ENCODE measurements around the gene SVOP. TPM values are rescaled to one million over a fixed set of nuclear protein-coding genes. Genes with fewer than 3 reads are reported as not detected.

SVOP gene
- total RNA-seq, 1 donor from 2014 or later: 2.6 TPM

DNA sequence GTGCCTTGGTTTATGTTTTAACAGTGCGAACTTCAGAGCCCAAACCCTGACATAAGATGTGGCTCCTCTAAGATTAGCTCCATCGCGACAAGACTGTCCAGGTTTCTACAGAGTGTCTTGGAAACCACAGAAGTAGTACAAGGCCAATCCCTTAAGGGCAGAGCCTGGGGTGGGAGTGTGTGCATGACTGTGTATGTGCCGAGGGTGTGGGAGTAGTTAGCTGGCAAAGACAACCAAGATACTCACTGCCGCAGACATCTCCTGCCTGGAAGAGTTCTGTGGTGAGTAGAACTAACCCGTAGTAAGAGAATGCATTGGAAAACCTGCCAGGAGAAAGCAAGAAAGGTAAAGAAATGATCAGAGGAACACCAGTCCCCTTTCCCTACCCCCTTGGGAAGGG lies 86.9 kb downstream of the SVOP start:
- no peak overlapping the region for H3K4me3 ChIP-seq
- intact Hi-C loops (cut with micrococcal nuclease): no loop called here
- H3K36me3 ChIP-seq: no peaks in the 10 kb centered on the region
- DNase-seq: no peak
- no peaks in the 10 kb centered on the region for H3K9me3 ChIP-seq (replicated peaks)
- H3K27ac ChIP-seq (replicated peaks): no peak overlapping the region
- H3K27me3 ChIP-seq (ENCODE audit: low read depth): no peaks in the 10 kb centered on the region
- no peaks in the 10 kb centered on the region for H3K4me1 ChIP-seq
- TF ChIP-seq, protein P1, sequence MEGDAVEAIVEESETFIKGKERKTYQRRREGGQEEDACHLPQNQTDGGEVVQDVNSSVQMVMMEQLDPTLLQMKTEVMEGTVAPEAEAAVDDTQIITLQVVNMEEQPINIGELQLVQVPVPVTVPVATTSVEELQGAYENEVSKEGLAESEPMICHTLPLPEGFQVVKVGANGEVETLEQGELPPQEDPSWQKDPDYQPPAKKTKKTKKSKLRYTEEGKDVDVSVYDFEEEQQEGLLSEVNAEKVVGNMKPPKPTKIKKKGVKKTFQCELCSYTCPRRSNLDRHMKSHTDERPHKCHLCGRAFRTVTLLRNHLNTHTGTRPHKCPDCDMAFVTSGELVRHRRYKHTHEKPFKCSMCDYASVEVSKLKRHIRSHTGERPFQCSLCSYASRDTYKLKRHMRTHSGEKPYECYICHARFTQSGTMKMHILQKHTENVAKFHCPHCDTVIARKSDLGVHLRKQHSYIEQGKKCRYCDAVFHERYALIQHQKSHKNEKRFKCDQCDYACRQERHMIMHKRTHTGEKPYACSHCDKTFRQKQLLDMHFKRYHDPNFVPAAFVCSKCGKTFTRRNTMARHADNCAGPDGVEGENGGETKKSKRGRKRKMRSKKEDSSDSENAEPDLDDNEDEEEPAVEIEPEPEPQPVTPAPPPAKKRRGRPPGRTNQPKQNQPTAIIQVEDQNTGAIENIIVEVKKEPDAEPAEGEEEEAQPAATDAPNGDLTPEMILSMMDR (IDR thresholded peaks at IDR 0.05; ENCODE audit: borderline replicate concordance): no peak

DNA sequence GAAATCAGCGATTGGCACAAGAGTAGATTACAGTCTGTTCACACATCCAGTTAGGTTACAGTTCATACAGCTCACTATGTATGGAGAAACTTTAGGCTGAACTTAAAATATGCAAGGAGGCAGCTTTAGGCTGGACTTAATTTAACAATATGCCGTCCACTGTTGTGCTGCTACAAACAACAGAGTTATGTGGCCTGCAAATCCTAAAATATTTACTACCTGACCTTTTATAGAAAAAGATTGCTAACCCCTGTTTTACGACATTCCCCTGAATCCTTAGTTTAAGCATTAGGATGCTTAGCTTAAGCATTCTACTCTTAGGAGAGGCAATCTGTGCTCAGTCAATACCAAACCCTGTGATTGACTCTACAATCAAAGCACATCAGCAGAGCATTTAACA lies 90.1 kb downstream of the SVOP start:
- intact Hi-C loops (cut with micrococcal nuclease): no loop called here
- no peaks in the 10 kb centered on the region for H3K36me3 ChIP-seq
- H3K4me3 ChIP-seq: no peak overlapping the region

DNA sequence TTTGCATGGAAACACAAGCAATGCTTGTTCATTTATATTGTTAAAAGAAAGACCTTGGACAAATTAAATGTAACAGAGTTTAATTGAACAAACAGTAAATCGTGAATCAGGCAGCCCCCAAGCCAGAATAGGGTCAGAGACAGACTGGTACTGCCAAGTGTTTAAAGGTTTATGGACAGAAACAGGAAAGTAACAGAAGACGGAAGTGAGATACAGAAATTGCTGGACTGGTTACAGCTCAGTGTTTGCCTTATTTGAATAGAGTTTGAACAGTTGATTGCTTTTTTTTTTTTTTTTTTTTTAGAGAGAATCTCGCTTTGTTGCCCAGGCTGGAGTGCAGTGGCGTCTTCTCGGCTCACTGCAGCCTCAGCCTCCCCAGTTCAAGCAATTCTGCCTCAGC lies 90.7 kb downstream of the SVOP start:
- no peak for DNase-seq
- TF ChIP-seq, protein P1 (IDR thresholded peaks at IDR 0.05; ENCODE audit: borderline replicate concordance): no peak
- Histone ChIP-seq H3K36me3 (no peaks in the 10 kb centered on the region), H3K27me3 (ENCODE audit: low read depth) (no peaks in the 10 kb centered on the region), H3K4me1 (no peaks in the 10 kb centered on the region), H3K27ac (replicated peaks) (no peak overlapping the region), H3K9me3 (replicated peaks) (peaks cover 7% of the 10 kb centered on the region), H3K4me3 (no peak overlapping the region)
- intact Hi-C loops (cut with micrococcal nuclease): no loop called here

More for the DNA sequence above, 90.1 kb downstream of the SVOP start:
- peaks cover 7% of the 10 kb centered on the region for H3K9me3 ChIP-seq (replicated peaks)
- H3K27me3 ChIP-seq (ENCODE audit: low read depth): no peaks in the 10 kb centered on the region
- TF ChIP-seq, protein P1 (IDR thresholded peaks at IDR 0.05; ENCODE audit: borderline replicate concordance): no peak
- no peak for DNase-seq
- H3K4me1 ChIP-seq: no peaks in the 10 kb centered on the region
- H3K27ac ChIP-seq (replicated peaks): no peak overlapping the region

DNA sequence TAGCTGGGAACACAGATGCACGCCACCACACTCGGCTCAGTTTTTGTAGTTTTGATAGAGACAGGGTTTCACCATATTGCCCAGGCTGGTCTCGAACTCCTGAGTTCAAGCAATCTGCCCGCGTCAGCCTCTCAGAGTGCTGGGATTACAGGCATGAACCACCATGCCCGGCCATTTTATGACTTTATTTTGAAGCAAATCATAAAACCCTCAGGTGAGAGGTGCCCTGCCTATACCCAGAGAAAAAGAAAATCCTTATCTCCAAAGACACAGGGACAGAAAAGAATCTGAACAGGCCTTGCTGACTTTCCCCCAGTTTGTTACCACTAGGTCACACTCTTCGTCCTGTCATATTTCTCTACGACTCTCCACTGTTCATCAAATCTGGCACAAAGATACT lies 92.2 kb downstream of the SVOP start:
- intact Hi-C loops (cut with micrococcal nuclease): no loop called here
- no peak overlapping the region for H3K27ac ChIP-seq (replicated peaks)
- no peaks in the 10 kb centered on the region for H3K4me1 ChIP-seq
- TF ChIP-seq, protein P1 (IDR thresholded peaks at IDR 0.05; ENCODE audit: borderline replicate concordance): no peak
- H3K36me3 ChIP-seq: no peaks in the 10 kb centered on the region
- H3K27me3 ChIP-seq (ENCODE audit: low read depth): no peaks in the 10 kb centered on the region
- H3K9me3 ChIP-seq (replicated peaks): peaks cover 7% of the 10 kb centered on the region
- no peak overlapping the region for H3K4me3 ChIP-seq
- DNase-seq: no peak

DNA sequence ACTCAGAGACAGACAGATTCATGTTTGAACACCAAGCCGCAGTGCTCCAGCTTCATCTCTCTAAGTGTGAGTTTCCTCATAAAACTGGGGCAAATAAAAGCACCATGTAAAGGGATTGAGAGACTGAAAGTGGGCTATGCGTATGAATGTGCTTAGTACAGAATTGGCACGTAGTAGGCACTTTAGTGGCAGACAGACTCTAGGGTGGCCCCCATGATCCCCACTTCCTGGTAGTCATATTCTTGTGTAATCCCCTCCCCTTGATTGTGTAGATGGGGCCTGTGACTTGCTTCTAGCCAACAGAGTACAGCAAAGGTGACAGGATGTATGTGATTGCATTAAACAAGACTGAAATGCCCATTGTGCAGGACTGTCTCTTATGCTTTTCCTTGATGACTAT lies 98.0 kb downstream of the SVOP start:
- intact Hi-C loops (cut with micrococcal nuclease): no loop called here

More for the DNA sequence above, 98.0 kb downstream of the SVOP start:
- no peak for DNase-seq
- Histone ChIP-seq H3K4me1 (no peaks in the 10 kb centered on the region), H3K27me3 (ENCODE audit: low read depth) (no peaks in the 10 kb centered on the region), H3K27ac (replicated peaks) (no peak overlapping the region), H3K36me3 (no peaks in the 10 kb centered on the region), H3K4me3 (no peak overlapping the region), H3K9me3 (replicated peaks) (peaks cover 29% of the 10 kb centered on the region)
- TF ChIP-seq, protein P1 (IDR thresholded peaks at IDR 0.05; ENCODE audit: borderline replicate concordance): no peak
